ENCODE results near the gene FAM193A.
"Not testable (repeated sequence)": the region's sequence is repeated elsewhere in the genome, so short reads cannot be mapped to it uniquely, and the experiment has no call there.

The FAM193A gene

DNA sequence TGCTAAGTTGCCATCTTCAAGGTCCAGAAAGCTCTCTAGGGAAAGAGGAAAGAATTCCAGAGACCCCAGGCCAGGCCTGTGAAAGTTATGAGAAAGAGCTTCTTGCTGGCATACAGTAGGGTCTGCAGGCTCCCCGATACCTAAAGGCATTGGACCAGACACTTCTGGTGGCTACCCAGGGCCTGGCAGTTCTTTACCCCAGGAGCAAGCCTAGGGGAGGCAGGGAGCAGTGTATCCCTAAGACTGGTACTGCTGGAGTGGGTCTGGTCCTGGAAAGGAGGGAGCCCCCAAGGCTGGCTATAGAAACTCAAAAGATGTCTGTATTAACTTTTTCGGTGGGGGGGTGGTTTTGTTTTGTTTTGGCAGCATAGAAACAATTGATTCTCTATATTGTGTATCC is 19.8 kb upstream of the FAM193A start:
- no peak for DNase-seq (ENCODE audit: low spot score)

GRCh38 chr4:2526559-2526958 is 9.9 kb upstream of the FAM193A start:
- DNase-seq (ENCODE audit: low spot score) = no peak

DNA sequence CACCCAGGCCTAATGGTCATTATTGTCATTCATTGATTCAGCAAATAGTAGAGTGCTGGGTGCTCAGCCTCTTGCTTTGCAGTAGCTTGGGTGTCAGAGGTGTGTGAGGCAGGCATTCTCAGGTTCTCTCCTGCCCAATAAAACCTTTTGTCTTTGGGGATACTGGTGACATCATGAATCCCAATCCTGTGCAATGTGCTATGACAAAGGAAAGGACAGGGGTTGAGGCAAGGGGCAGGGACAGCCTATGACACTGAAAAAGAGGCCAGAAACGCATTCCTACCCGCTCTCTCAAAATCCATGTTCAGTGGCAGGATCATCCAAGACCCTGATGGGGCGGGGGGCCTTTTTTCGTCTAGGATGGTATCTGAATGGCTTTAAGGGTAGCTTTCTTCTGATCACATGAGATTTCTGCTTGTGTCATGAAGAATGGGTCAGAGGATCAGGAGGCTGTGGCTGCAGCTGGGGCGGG is 1.5 kb upstream of the FAM193A start:
- DNase-seq (ENCODE audit: low spot score) = no peak

DNA sequence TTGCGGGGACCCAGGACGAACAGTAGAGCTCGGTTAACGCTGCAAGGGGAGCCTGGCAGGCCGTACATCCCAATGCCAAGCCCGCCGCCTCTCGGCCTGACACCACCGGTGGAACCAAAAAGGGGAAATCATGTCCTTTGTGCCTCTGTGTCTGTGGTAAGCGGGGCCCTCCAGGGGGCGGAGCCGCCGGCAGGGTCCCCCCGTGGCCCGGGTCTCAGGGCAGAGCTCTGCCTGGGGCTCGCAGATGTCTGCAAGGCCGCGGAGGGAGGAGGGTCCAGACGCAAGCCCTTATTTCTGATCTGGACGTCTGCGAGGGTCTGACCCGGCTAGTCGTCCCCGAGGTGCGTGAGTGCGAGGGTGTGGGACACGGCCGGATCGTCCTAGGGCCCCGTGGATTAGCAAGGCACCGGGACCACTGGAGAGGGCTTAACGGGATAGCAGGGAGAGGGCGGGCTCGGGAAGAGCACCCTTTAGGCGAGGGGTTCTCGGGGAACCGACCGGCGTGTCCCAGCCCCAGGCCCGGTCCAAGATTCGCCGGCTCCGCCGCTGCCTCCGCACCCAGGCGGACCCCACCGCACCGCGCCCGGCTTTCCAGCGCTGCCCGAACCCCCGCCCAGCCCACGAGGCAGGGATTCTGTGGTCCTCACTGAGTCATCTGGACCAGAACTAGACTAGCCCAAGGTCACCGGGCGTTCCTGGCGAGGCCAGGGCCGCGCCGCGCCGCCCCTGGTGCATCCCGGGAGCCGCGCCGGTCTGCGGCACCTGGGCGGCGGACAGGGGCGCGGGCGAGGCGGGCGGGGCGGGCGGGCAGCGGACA is 863 bp upstream of the FAM193A start:
- no peak for DNase-seq (ENCODE audit: low spot score)

DNA sequence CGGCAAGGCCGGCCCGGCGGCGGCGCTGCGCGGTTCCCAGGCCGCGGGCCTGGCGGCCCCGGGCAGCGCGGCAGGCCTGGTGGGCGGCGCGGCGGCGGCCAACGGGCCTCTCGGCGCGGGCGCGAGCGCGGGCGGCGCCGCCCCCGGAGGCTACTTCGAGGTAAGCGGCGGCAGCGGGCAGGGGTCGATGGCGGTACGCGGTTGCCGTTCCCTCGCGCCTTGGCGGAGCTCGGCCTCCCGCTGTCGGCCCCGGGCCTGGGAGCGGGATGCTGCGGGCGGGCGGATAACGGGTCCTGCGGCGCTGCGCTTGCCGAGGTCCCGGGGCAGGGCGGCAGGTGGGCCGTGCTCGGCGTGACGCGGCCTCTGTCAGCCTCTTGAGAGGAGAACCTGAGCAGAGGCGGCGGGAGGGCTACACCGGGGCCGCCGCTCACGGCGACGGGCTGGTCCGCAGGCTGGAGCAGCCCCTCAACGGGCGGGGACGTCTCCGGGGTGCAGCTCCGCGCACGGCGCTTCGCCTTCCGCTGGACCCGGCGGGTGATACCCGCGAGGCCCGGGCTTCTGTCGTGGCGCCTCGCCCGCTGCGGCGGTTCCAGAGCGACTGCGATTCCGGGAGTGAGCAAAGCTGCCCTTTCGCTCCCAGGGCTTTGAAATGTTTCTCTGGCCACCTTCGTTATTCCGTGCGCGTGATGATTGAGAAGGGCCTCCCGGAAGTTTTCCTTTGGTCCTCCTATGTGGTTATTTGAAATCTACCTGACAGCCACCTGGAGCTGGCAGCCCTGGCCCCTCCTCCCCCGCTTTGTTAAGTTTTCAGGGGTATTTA is 774 bp downstream of the FAM193A start:
- peak; percentile 56 for DNase-seq (ENCODE audit: low spot score)

DNA sequence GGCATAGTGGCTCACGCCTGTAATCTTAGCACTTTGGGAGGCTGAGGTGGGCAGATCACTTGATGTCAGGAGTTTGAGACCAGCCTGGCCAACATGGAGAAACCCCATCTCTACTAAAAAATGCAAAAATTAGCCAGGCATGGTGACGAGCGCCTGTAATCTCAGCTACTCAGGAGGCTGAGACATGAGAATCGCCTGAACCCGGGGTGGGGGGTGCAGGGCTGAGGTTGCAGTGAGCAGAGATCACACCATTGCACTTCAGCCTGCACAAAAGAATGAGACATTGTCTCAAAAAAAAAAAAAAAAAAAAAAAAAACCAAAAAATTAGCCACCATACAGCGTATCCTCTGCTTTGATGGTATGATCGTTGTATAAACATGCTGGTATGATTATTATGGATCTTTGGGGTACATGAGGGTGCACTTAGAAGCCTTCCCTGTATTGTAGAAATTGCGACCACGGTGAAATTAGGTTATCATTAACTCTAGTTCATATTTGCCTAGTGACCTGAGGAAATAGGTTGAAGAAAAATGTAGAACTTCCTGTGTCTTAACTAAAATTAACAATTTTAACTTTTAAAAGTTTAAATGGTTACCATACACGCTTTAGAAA is 7.2 kb downstream of the FAM193A start:
- DNase-seq (ENCODE audit: low spot score) = not testable (repeated sequence)

DNA sequence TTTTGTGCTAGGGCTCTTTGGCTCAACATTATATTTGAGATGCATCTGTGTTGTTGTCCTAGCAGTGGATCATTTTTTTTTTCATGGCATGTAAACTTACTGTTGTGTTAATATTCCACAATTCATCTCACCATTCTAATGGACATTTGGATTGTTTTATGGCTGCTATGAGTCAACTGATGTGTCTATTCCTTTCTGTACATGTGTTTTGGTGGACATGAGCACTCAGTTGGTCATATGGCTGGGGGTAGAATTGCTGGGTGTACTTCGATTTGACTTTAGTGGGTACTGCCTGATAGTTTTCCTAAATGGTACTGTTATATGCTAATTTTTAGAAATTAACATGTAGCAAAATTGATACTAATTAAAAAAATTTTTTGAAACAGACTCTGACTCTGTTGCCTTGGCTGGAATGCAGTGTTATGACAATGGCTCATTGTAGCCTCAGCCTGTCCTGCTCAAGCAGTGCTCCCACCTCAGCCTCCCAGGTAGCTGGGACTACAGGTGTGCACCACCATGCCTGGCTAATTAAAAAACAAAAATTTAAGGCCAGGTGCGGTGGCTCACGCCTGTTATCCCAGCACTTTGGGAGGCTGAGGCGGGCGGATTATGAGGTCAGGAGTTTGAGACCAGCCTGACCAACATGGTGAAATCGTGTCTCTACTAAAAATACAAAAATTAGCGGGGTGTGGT is 9.0 kb downstream of the FAM193A start:
- no peak for DNase-seq (ENCODE audit: low spot score)

GRCh38 chr4:2546286-2546823 is 9.9 kb downstream of the FAM193A start:
- no peak for DNase-seq (ENCODE audit: low spot score)

- not testable (repeated sequence) for DNase-seq (ENCODE audit: low spot score)
Measured at GRCh38 chr4:2546961-2547691, 10.7 kb downstream of the FAM193A start.

GRCh38 chr4:2551118-2551517 is 14.7 kb downstream of the FAM193A start:
- no peak for DNase-seq (ENCODE audit: low spot score)

DNA sequence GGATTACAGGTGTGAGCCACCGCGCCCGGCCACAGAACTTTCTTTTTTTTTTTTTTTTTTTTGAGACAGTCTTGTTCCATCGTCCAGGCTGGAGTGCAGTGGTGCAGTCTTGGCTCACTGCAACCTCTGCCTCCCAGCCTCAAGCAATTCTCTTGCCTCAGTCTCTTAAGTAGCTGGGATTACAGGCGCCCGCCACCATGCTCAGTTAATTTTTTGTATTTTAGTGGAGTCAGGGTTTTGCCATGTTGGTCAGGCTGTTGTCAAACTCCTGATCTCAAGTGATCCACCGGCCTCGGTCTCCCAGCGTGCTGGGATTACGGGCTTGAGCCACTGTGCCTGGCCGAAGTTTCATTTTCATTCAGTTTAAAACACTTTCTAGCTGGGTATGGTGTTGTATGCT is 16.4 kb downstream of the FAM193A start:
- DNase-seq (ENCODE audit: low spot score) = no peak

GRCh38 chr4:2558301-2558700 is 21.9 kb downstream of the FAM193A start:
- DNase-seq (ENCODE audit: low spot score) = no peak

GRCh38 chr4:2560167-2560566 is 23.7 kb downstream of the FAM193A start:
- no peak for DNase-seq (ENCODE audit: low spot score)

DNA sequence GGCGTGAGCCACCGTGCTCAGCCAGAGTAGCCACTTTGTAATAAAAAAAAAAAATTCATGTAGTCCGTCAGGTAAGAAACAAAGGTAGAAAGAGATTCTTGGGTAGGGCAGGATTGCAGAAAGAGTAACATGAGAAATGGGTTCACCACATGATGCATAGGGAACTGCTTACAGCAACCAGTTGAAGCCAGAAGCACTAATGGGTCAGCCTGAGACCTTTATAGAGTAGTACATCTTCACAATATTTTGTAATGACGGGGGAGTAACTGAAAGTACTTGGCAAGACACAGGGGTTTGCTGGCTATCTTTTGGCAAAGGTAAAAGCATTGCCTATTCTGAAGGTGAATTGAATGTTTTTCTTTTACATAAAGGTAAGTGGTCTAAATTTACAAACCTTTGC is 29.1 kb downstream of the FAM193A start:
- no peak for DNase-seq (ENCODE audit: low spot score)

GRCh38 chr4:2570036-2570435 is 33.6 kb downstream of the FAM193A start:
- no peak for DNase-seq (ENCODE audit: low spot score)

GRCh38 chr4:2570551-2571222 is 34.2 kb downstream of the FAM193A start:
- DNase-seq (ENCODE audit: low spot score) = no peak

GRCh38 chr4:2572076-2572475 is 35.6 kb downstream of the FAM193A start:
- DNase-seq (ENCODE audit: low spot score) = no peak

DNA sequence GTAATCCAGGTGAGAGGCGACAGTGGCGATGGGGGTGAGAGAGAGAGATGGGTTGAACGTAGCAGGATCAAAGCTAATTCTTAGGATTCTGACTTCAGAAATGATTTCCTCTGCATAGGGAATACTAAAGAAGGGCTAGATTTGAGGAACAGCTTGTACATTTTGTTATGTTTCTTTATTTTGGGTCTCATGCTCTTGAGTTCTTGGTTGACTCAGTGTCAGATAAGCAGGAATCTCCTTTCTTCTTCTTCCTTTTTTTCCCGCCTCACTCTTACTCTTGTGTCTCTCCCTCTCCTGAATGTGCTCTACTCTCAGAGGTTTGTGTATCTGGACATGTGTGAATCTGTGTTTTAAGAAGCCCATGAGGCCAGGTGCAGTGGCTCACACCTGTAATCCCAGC is 36.4 kb downstream of the FAM193A start:
- no peak for DNase-seq (ENCODE audit: low spot score)

DNA sequence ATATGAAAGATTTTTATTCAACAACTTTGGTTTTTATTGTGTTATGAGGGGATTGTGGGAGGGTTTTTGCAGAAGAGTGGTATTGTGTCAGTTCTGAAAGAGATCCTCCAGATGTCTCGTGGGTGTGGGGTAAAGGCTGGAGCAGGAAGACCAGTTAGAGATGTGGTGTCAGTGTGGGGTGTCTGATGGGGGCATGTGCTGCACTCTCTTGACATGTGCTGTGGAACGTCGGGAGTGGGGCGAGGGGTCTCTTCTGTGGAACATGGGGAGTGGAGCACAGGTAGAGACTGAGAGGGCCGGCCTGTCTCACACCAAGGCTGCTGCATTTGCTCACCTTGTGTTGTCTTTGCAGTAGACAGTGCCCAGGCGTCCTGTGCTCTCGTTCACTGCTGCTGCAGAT is 37.6 kb downstream of the FAM193A start:
- no peak for DNase-seq (ENCODE audit: low spot score)

DNA sequence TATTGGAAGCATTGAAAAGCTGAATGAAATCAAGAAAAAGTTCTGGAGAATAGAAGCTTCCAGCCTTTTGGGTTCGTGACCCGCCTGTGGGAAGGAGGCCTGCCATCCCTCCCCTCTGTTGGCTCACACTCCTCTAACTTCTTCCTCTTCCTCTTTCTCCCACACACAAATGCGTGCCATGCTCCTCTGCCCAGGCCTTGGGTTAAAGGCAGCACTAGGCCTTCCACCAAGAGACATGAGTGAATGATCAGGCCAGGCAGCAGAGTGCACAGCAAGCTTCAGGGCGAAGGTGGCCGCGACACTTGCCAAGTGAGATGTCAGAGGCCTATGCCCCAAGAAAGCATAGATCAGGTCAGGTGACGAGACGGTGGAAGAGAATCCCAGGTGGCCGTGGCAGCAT is 38.4 kb downstream of the FAM193A start:
- DNase-seq (ENCODE audit: low spot score) = no peak

DNA sequence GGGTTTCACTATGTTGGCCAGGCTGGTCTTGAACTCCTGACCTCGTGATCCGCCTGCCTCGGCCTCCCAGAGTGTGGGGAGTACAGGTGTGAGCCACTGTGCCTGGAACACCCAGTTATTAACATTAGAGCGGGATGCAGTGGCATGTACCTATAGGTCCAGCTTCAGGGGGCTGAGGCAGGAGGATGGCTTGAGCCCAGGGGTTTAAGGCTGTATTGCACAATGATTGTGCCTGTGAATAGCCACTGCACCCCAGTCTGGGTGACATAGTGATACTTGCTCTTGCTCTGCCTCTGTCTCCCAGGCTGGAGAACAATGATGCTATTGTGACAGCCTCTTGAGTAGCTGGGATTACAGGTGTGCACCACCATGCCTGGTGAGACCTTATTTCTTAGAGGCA is 39.8 kb downstream of the FAM193A start:
- DNase-seq (ENCODE audit: low spot score) = no peak
